CD4-positive, alpha-beta T cell treated with Interleukin-12 subunit alpha and Interleukin-12 subunit beta, for 1 hour (primary cell): ENCODE data around the gene LDB2.

Experiments
- DNase-seq: peaks from one replicate; pipeline ENCODE4 v3.0.0-alpha.2; 2020

The LDB2 gene

DNA sequence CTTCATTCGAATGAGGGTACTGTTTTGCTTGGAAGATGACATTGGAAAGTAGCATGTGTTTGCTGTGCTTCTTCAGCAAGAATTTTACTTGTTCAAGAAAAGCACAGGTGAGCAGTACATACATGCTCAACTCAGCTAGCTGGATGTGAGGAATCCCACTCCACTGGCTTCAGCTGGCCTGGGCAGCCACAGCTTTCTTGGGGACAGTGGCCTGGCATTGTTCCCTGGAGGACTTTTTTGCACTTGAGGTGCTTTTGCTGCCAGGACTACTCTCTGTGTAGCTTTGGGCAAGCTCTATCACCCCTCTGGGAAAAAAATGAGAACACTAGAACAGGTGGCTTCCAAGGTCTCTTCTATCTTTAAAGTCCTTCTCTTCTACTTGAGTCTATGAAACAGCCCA is 184.3 kb downstream of the LDB2 start:
- DNase-seq = no peak

DNA sequence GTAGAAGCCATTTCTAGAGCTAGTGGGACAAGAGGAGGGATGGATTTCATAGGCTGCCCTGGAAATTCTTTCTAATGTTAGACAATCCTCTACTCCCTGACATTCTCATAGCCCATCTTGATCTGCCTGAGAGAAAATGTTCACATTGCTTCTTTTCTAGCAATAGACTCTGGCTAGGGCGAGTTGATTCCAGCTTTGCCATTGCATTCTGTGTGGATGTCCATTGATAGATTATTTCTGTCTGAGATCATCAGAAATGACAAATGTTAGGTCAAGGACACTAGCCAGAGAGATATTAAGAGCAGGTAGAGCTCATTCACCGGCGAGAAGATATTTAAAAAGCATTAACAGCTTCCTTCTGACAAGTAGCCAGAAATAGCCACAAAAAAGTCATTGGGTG is 184.7 kb downstream of the LDB2 start:
- DNase-seq = no peak

DNA sequence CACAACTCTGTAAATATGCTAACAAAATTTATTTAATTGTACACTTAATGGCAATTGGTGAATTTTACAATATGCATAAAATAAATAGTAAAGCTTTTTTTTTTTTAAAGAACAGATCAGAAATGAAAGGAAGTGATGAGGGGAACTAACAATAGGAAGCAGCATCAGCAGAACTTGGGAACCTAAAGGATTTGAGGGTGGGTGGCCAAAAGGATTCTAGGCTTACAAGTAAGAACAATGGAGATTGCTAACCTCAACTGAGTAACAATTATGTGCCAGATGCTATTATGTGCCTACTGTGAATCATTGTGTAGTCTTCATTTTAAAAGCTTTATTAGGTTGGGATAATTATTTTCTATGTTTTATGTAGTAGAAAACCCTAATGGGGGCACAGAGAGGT is 185.2 kb downstream of the LDB2 start:
- no peak for DNase-seq

DNA sequence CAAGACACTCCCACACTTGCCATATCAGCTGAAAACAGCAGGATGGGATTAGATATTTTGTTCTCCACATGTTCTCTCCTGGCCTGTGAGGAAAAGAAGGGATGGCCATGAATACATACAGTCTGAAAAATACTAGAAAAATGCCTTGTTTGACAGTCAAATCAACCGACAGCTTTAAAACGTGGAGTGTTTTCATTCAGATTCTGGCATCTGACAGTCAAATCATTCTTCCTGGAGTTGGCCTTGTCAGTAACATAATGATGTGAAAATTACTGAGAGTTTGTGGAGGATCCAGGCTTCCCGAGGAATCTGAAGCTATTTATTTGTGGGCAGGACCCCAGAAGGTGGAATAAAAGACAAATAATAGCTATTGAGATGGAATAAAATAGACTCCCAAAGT is 188.2 kb downstream of the LDB2 start:
- no peak for DNase-seq

DNA sequence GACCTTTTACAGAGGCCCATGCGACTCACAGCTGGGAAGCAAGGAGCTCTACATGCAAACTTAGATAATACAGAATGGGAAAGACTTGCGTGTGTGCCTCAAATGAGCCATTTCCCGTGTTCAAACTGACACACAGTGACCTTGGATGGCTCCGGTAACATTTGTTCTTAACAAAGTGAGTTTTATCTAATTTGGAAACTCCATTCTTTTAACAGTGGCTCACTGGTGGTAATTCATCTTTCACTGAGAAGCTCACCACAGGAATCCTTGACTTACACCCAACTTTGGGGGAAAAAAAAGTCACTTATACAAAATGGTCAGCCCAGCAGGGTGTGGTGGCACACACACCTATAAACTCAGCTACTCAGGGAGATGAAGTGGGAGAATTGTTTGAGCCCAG is 190.6 kb downstream of the LDB2 start:
- no peak for DNase-seq

DNA sequence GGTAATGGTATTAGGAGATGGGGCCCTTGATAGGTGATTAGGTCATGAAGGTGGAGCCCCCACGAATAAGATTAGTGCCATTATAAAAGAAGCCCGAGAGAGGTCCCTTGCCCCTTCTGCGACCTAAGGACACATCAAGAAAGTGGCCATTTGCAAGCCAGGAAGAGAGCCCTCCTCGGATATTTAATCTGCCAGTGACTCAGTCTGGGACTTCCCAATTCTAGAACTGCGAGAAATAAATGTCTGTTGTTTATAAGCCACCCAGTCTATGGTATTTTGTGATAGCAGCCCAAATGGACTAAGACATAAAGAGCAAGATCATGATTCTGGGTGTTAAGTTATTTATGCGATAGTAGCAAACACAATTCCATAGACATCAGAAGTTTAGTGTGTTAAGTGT is 192.2 kb downstream of the LDB2 start:
- DNase-seq = no peak

DNA sequence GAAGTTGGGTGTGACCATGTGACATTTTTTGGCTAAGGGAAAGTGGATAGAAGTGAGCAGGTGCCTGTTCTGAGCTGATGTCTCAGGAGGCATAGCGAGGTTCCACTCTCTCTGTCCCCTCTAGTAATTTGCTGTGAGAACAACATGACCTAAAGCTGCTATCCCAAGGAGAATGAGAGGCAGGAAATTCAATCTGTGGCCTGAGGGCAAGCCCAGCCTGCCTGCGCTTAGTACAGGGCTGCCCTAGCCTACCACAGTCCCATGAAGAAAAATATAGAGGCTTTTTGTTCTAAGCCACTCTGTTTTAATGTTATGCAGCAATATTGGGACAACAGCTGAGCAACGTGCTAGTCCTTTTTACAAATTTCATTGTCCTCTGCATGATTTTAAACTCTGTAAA is 193.1 kb downstream of the LDB2 start:
- DNase-seq = no peak

DNA sequence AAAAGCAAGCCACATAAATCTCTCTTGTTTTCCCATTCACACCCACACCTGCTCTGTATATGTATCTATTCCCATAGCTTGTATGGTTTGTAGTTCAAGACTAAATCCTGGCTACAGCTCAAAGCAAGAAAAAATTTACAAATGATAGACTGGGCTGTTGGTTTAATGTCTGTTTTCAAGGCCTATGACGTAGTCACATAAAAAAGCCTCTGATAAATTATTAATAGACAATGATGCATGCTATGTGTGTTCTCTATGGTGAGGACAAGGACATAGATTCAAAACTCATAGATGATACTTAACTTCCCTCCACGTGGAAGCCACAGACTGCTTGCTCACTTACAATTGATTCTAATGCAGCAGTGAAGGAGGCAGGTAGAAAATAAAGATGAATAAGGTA is 194.0 kb downstream of the LDB2 start:
- DNase-seq = no peak

DNA sequence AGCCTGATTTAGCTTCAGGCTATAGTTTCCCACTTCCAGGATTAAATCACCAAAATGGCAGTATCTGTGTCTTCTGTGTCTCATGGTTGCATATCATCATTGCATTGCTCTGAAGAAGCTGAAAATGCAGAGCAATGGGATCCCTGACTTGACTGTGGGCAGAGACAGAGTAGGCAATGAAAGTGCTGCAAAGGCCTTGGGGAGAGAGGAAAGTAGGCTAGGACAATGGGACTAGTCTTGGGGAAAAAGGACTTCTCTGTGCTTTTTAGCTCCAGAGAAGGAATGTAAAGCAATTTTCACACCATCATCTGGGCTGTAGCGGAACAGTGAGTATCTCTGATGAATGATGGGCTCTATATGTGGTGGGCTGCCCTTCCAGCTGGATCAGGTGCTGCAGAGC is 202.5 kb downstream of the LDB2 start:
- no peak for DNase-seq

DNA sequence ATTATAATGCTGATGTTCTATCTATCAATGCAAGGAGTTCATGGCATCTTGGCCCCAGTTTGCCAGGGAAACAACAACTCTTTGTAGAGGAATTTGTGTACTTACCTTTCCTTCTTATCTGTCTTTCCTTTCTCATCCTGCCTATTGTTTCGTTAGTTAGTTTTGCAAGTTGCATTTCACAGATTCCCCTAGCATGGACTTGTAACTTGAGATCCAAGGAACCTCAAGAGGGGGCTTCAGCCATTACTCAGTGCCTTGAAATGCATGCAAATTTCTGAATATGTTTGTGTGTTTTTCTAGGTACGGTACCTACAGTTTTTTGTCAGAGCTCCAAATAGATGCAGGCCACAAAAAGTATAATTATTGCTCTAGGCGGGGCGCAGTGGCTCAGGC is 203.6 kb downstream of the LDB2 start:
- DNase-seq = no peak

DNA sequence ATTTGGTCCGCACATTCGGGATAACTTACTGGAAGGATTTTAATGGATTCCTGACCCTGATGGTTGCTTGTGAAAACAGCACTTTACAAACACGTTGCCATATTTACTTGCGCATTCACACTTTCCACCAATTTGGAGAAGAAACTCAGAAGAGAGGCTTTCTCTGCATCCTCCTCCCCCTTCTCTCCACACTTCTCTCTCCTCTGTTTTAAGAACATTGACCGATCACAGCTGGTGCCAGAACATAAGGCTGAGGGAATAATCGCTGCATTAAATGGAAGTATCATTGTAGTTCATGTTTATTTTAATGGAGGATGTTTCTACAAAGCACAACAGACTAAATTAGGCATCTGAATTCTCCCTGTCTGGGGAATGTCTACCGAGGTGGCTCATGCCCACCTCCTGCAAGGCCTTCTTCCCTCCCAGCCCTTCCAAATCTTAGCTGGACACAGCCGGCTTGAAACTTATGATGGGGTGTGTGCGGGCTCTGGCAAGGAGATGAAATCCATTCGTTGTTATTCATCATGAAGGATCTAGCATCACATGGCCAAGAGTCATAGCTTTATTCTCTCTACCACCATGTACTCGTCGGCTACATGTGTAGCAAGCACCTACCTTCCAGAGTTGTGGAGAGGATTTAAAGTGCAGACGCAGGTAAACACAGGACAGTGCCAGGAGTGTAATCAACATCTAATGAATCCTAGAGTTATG is 204.1 kb downstream of the LDB2 start:
- no peak for DNase-seq

DNA sequence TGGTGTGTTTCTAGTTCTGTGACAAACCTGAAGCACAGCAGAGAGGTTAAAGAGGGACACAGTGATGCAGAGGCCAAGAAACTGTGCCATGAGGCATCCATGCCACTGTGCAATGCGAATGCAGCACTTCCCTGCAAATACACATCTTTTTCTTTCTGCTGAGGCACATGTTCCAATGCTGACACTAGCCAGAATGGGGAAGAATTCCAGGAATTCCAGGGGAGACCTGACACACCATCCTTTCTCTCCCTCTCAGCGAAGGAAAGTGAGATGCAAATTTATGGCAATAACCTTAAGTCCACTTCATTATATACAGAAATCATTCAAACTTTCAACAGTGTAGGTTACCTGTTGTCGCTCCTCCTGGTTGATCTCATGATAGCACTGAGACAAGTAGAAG is 204.8 kb downstream of the LDB2 start:
- DNase-seq = no peak

DNA sequence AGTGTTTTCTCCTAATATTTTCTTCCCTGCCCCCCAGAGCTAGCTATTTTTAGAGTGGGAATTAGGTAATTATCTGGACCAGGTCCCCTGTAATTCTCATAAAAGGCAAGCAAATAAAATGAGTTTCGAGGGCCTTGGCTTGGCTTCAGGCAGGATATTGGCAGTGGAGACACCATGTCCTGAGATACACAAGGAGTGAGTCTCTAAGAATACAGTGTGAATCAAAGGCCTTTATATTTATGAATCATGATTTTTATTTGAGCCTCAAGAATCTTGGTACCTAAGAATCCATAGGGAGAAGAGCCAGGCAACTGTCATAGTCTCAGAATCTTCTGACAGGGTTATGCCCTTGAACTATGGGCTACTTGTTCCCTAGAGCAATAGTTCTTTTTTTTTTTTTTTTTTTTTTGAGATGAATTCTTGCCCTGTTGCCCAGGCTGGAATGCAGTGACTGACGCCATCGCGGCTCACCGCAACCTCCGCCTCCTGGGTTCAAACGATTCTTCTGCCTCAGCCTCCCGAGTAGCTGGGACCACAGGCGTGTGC is 205.4 kb downstream of the LDB2 start:
- no peak for DNase-seq

DNA sequence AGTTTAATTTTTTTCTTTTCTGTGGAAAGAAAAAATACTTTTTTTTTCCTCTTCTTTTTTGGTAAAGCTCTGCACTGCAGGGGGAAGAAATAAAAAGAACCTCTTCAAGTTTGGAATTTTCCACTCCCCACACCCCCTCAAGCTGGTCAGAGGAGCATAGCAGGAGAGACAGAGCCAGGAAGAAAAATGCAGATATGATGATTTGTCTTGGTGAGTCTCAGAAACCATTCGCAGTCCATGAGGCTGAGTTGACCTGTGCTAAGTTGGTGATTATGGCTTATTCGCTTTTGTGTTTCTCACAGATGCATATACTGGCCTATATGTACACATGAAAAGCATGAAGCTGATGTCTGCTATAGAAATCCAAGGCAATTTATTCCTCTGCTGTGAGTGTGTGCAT is 205.9 kb downstream of the LDB2 start:
- DNase-seq = no peak

DNA sequence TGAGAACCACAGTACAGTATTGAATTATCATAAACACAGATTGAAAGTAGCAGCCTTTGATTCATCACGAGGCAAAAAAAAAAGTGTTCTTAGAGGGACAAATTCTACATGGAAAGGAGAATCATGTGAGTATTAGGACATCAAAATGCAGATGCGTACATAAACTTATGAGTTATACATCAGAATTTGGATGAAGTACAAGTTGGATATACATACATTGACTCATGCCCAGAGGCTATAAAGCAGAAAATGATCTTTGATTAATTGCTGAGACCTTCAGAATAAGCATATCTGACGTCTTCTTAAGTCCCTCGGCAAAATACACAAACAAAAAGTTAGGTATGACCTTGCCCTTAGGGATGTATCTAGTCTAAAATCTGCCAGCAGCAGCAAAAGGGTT is 206.4 kb downstream of the LDB2 start:
- no peak for DNase-seq

DNA sequence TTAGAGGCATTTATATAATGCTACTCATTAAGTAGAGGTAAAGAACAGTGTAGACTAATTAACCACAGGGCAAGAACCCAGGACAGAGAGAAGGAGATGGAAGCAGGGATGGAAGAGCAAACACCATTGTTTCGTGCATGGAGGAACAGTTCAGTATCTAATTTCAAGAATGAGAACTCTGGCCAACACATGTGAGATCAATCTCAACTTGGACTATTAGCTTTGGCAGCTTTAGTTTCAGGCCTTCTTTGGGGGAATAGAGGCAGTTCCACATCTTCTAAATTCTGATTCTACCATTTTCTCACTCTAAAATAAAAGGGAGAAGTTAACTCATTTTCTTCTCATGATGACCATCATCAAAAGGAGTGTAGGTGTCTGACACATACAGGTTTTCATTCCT is 207.0 kb downstream of the LDB2 start:
- DNase-seq = no peak

DNA sequence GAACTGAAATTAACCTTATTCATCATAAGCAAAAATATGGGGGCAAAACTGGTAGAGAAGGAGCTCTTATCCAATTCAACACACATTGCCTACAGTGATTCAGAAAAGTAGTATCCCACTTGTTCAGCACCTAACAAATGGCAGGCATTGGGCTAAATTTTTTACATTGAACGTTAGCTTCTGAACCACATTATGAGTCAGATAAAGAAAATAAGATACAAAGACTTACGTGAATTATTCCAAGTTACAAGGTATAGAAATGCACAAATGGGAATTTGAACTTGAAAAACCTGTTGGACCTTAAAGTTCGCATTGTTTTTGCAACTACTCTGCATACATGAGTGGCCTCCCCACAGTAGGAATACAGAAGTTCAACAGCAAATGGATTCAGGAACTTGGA is 210.6 kb downstream of the LDB2 start:
- DNase-seq = no peak

DNA sequence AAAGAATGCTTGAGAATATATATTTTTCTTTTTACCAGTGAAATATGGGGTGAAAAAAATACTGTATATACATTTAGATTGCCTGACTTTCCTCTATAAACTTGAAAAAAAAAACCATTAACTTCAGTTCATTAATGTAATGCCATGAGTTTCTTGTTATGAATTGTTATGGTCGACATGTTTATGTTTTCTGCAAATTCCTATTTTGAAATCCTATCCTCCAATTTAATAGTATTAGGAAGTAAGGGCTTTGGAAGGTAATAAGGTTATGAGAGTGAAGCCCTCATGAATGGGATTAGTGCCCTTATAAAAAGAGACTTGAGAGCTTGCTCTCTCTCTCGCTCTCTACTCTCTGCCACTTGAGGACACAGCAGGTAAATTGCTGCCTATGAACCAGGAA is 211.4 kb downstream of the LDB2 start:
- DNase-seq = no peak

DNA sequence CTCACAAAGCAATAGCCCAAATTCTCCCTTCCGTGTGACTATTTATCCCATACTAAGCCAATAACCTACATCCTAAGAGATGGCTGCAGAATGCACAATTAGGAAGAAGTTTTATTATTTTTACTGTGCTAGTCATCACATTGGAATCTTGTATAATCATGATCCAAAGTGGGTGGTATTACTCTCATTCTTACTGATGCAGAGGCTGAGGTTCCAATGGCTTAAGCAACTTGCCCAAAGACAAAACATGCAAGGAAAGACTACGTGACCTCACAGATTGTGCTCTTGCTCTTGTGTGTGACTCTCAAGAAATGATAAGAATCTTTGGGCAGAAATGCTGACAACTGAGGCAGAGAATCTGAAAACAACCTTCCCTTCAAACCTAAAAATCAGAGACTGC is 212.2 kb downstream of the LDB2 start:
- DNase-seq = no peak

DNA sequence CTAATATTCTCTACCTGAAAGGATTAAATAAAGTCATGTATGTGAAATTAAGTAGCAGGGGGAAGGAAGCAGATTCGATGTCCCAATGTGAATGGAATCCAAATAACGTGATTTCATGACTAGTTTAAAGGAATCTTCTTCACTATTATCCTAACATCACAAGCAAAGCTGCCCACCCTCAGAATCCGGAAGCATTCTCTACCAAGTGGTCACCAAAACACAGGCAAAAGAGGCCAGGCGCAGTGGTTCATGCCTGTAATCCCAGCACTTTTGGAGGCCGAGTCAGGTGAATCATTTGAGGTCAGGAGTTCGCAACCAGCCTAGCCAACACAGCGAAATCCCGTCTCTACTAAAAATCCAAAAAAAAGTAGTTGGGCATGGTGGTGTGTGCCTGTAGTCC is 212.9 kb downstream of the LDB2 start:
- no peak for DNase-seq

DNA sequence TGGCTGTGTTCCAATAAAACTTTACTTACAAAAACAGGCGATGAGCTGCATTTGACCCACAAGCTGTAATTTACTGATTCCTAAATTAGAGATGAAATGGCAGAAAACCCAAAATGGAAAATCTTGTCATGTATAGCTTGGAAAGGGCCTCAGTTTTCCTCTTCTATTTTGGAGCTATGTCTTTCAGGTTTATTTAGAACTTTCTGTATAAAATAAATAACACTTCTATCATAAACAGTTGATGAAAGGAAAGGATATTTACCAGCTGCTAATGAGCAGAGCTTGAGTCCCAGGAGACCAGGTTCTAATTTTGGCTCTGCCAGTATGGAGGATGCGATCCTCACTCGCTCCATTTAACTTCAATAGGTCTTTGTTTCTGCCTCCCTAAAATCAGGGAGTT is 213.5 kb downstream of the LDB2 start:
- DNase-seq = no peak

DNA sequence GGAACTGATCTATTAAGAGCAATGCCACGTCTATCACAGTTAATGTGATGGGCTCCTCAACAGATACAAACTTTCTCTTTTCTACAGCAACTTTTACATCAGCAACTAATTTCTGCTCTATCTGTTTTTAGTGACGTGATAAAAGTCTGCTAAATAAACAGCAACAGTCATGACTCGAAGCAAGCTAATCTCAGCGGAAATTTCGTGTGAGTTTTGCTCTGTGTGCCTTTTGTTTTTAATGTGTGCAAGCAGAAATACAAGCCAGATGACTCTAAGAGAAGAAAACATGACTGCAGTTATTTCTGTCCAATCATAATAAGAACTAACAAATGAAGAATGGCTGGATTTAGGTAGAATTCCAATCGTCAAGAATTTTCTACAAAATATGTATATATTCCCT is 214.3 kb downstream of the LDB2 start:
- DNase-seq = no peak

DNA sequence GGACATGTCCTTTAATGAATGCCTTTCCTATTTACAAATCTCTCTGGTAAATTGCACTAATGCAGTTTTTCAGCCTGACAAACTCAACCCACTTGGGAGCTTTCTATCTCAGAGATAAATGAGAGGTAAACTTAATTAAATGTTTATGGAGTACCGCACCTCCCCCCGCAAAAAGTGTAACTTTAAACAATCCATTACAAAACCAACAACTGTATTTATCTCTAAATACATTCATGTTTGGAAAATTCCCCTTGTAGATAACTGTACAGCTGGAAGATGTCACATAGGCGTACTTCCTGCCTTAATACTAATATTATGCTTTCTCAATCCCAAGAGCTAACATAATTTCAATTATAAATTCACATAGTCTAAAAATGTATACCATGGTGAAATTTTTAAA is 215.5 kb downstream of the LDB2 start:
- DNase-seq = no peak

DNA sequence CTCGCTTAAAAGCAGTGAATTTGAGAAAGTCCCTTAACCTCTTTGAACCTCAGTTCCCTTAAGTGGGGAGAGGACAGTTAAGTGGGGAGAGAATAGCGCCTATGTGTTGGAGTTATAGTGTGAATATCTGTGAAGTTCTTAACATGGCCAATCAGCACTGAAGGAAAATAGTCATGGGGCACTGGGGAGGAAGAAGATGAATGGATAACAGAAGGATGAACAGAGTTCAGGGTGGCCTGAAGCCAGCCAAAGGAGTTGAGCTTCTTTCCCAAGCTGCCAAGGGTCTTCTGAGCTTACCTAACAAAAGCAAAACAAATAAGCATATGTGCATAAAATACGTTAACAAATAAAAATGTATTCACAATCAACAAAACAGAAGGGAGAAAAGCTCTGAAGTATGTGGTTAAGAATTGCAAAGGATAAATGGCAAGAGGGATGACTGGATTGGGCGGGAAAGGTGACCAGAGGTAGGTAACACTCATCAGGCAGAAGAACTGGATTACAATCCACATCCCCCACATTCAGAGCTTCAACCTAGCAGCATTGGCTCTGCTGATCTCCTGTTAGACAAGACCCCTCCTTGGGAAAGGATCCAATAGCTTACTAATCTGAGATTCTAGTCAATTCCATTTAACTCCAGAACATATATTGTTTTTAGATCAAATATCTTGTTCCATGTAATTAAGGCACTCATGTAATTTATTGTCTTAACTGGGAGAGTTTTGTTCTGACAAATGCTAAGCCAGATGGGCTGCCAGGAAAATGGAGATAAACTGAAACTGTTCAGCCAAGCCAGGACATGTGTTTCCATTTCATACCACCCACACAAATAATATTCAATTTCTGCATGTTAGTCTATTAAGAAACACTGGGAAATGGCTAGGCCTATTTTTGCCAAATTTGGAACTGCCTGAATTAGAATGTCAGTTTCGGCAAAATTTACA is 221.2 kb downstream of the LDB2 start:
- no peak for DNase-seq
